ENCODE measurements around the gene KLHL13.
"Not testable (repeated sequence)": the region's sequence is repeated elsewhere in the genome, so short reads cannot be mapped to it uniquely, and the experiment has no call there.

The KLHL13 gene

DNA sequence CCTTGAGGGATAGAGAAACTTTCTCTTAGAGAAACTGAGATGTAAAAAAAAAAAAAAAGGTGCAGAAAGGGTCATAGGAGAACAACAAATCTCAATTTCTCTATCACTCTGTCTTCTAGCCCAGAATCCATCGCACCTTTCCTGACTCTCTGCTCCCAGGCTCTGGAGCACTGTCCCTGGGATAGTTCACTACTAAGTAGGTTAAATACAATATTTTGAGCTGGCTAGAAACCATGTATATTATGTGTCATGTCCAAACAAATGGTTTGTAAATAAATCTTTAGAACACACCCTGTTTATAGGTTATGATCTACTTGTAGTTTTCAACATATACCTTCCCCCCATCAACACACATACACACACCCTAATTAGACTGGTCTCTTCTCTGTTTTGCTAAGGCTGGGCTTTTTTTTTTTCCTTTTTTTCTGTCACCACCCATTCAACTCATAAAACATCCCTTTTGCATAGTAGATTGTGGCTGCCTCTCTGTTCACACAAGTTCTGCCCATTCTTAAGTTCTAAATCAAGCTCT lies 124.4 kb downstream of the KLHL13 start:
- DNase-seq (ENCODE audit: low read depth): no peak

DNA sequence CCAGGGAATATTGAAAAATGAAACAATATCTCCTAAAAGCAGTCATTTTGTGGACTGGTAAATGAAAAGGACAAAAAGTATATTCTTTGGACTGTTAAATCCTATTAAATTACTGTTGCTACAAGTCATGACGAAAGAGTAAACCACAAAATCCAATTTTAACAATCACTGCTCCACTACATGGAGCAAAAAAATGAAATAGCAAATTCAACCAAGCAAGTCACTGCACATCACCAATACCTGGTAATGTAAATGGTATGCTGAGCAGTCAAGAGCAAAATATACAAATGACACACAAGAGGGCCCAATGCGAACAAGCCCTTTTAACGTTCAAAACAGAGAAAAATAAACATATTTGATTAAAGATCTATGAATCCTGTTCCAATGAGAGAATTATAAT lies 126.2 kb downstream of the KLHL13 start:
- DNase-seq (ENCODE audit: low read depth): no peak

- no peak for DNase-seq (ENCODE audit: low read depth)
Observed at GRCh38 chrX:117989512-117989911, 127.1 kb downstream of the KLHL13 start.

DNA sequence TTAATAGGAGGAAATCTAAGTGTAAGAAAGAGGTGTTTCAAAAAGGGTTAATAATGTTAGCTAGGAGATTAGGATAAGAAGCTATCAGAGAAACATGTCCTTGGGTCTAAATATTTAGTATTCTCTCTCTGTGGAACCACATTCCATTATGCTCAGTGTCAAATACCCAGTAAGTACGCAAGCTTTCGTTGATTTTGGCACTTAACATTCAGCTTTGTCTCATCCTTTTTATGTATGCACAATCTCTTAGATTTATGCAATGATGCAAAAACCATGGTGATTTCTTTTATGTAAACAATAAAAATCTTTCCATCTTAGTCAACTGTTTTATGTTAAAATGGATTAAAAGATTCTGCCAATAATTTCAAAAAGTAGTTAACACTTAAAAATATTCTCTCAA lies 129.2 kb downstream of the KLHL13 start:
- DNase-seq (ENCODE audit: low read depth): no peak

- no peak for DNase-seq (ENCODE audit: low read depth)
Observed at GRCh38 chrX:117985241-117985640, 131.4 kb downstream of the KLHL13 start.

GRCh38 chrX:117982694-117983392 lies 133.8 kb downstream of the KLHL13 start:
- DNase-seq (ENCODE audit: low read depth): no peak

GRCh38 chrX:117978402-117978801 lies 138.2 kb downstream of the KLHL13 start:
- DNase-seq (ENCODE audit: low read depth): no peak

- DNase-seq (ENCODE audit: low read depth): no peak
Observed at GRCh38 chrX:117977526-117977925, 139.1 kb downstream of the KLHL13 start.

GRCh38 chrX:117973110-117973807 lies 143.4 kb downstream of the KLHL13 start:
- DNase-seq (ENCODE audit: low read depth): no peak

GRCh38 chrX:117972711-117973109 lies 143.9 kb downstream of the KLHL13 start:
- DNase-seq (ENCODE audit: low read depth): no peak

DNA sequence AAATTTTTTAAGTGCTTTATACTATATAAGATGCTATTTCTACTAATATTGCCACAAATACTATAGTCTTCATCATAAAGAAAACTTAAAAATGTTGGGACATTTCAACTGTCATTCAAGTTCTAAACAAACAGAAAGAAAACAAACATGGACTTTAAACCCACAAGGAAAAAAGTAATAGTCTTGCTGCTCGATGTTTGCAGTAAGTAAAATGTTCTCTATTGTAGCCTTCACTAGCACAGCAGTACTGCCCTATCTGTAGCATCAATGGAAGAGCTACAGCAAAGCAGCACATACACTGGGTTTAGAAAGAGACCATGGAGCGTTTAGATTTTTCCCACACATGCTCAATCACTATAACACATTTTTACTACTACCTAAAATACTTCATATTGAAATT lies 146.8 kb downstream of the KLHL13 start:
- no peak for DNase-seq (ENCODE audit: low read depth)

GRCh38 chrX:117969328-117969727 lies 147.3 kb downstream of the KLHL13 start:
- no peak for DNase-seq (ENCODE audit: low read depth)

GRCh38 chrX:117959045-117959444 lies 157.6 kb downstream of the KLHL13 start:
- DNase-seq (ENCODE audit: low read depth): no peak

DNA sequence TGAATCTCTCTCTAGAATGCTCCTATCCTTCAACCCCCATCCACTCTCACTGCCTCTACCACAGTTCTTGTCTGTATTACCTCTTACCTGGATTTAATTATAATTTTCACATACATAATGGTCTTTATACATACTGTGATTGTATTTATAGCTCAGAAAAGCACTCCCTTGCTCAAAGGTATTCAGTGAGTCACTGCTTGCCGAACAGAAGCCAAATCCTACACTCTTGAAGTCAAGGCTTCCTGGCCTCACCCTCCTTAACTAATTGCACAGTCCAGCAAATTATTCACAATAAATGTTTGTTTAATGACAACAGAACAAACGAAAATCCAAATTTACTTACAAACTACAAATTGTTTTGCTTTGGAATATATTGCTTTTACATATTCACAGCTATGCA lies 159.5 kb downstream of the KLHL13 start:
- DNase-seq (ENCODE audit: low read depth): no peak

DNA sequence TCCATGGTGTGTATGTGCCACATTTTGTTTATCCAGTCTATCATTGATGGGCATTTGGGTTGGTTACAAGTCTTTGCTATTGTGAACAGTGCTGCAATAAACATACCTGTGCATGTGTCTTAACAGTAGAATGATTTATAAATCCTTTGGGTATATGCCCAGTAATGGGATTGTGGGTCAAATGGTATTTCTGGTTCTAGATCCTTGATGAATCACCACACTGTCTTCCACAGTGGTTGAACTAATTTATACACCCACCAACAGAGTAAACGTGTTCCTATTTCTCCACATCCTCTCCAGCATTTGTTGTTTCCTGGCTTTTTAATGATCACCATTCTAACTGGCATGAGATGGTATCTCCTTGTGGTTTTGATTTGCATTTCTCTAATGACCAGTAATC lies 177.3 kb downstream of the KLHL13 start:
- not testable (repeated sequence) for DNase-seq (ENCODE audit: low read depth)

- DNase-seq (ENCODE audit: low read depth): no peak
Observed at GRCh38 chrX:117936118-117936517, 180.5 kb downstream of the KLHL13 start.

DNA sequence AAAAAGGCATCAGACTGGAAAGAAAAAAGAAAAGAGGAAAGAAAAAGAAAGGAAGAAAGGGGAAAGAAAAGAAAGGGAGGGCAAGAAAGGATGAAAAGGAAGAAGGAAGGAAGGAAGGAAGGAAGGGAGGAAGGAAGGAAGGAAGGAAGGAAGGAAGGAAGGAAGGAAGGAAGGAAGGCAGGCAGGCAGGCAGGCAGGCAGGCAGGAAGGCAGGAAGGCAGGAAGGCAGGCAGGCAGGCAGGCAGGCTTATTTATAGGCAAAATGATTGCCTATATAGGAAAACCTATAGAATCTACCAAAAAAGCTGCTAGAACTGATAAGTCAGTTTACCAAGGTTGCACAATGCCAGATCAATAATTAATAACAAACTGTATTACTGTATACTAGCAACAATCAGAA lies 186.5 kb downstream of the KLHL13 start:
- not testable (repeated sequence) for DNase-seq (ENCODE audit: low read depth)

DNA sequence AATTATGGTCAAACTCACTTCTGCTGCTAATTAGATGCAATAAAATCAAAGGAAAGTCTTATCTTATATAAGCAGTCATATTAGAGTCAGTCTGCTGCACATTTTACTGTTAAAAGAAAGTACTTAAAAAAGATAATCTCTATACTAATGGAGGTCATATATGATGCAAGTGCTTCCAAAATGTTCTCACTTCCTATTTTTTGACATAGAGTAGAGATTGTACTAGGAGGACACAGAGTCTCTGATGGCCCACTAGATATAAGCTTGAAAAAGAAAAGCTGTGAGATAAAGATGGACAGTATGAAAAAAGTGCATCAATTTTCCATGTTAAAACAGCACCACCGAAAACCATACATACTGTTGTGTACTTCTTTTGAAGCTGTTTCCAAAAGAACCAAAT lies 196.9 kb downstream of the KLHL13 start:
- DNase-seq (ENCODE audit: low read depth): no peak

GRCh38 chrX:117910216-117910615 lies 206.4 kb downstream of the KLHL13 start:
- no peak for DNase-seq (ENCODE audit: low read depth)

- DNase-seq (ENCODE audit: low read depth): no peak
Observed at GRCh38 chrX:117898226-117898625, 218.4 kb downstream of the KLHL13 start.

- no peak for DNase-seq (ENCODE audit: low read depth)
Observed at GRCh38 chrX:117895418-117895817, 221.2 kb downstream of the KLHL13 start.

- no peak for DNase-seq (ENCODE audit: low read depth)
Observed at GRCh38 chrX:117892469-117892868, 224.1 kb downstream of the KLHL13 start.

GRCh38 chrX:117871796-117872195 lies 244.8 kb downstream of the KLHL13 start:
- no peak for DNase-seq (ENCODE audit: low read depth)

- DNase-seq (ENCODE audit: low read depth): no peak
Observed at GRCh38 chrX:117860517-117860916, 256.1 kb downstream of the KLHL13 start.
